Kidney epithelial cell (primary cell): ENCODE data around the gene BHLHE23. TPM values are rescaled to one million over a fixed set of nuclear protein-coding genes. Genes with fewer than 3 reads are reported as not detected.

Experiments used
- DNase-seq: peaks from one replicate; pipeline ENCODE4 v3.0.0-alpha.2; 2010; ENCODE audit warnings: low read depth
- H3K27me3 ChIP-seq: 2 replicates; pipeline ENCODE4 v1.6.0; 2011; ENCODE audit warnings: low read length; ENCODE audit not compliant: control insufficient read depth, insufficient read depth
- H3K36me3 ChIP-seq: 2 replicates; pipeline ENCODE4 v1.5.1; 2011; ENCODE audit warnings: low read length; ENCODE audit not compliant: control insufficient read depth, insufficient read depth
- H3K4me3 ChIP-seq: 2 replicates; pipeline ENCODE4 v1.5.1; 2011; ENCODE audit warnings: low read depth, mild to moderate bottlenecking, control low read depth, low read length
- CTCF ChIP-seq: IDR thresholded peaks from 2 replicates; pipeline ENCODE4 v1.5.1; 2011; ENCODE audit warnings: mild to moderate bottlenecking, moderate library complexity, low read length, control low read depth, inconsistent platforms; ENCODE audit not compliant: insufficient read depth, poor library complexity, severe bottlenecking
- total RNA-seq: library from RNA; depleted of rRNA; stranded (reverse); fragments of >200 nt; gene quantifications from 2 replicates; pipeline ENCODE4 v1.2.3, GENCODE V29; 2015

Gene BHLHE23
- total RNA-seq, 1 donor from 2014 or later: not detected

- DNase-seq: no peak
- Histone ChIP-seq H3K4me3 (no peak overlapping the region), H3K36me3 (no peaks in the 10 kb centered on the region), H3K27me3 (peaks cover 58% of the 10 kb centered on the region)
- no peak for TF ChIP-seq CTCF
Observed at GRCh38 chr20:63033794-63034709, 27.3 kb upstream of the BHLHE23 start.

DNA sequence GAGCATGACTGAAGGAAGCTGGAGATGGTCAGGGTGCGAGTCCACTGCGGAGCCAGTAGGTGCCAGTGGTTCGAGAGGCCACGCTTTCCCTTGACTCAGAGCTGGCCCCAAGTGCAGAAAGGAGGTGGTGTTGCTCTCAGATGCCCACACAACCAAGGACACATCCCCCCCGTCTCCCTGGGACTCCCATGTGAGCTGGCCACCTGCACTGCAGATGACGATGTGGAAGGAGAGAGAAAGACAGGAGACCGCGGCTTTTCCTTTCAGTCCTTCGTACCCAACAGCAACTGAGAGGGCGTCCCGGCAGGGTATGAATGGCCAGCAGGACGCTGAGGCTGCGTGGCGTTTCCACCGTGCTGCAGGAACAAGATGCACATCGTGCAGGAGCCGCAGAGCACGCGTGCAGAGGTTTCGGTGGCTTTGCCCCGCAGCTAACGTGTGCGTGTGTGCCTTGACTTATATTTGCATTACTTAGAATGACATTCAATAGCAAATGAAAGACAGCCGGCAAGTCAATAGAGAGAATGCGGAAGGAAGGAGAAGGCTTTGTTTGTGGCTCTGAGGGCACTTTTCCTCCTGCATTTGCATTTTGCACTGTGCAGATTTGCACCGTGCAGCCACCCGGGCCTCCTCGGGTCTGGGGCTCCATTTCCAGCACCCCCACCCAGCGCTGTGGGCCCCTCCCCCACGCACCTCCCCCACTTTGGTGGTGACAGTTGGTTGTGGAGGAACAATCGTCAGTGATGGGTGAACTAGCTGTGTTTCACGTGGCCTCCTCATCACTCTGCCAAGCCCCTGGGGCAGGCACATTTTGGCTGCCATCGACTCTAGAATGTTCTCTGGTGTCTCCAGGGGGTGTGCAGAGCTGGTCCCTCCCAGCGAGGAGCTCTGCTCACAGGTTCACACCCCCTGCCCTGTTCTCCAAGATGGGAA lies 26.4 kb upstream of the BHLHE23 start:
- no peak for DNase-seq
- TF ChIP-seq CTCF: no peak
- Histone ChIP-seq H3K27me3 (peaks cover 64% of the 10 kb centered on the region), H3K4me3 (no peak overlapping the region), H3K36me3 (no peaks in the 10 kb centered on the region)

GRCh38 chr20:63032026-63032800 lies 25.4 kb upstream of the BHLHE23 start:
- no peak for TF ChIP-seq CTCF
- no peak overlapping the region for H3K4me3 ChIP-seq
- no peak for DNase-seq
- H3K36me3 ChIP-seq: no peaks in the 10 kb centered on the region
- H3K27me3 ChIP-seq: peaks cover 66% of the 10 kb centered on the region

DNA sequence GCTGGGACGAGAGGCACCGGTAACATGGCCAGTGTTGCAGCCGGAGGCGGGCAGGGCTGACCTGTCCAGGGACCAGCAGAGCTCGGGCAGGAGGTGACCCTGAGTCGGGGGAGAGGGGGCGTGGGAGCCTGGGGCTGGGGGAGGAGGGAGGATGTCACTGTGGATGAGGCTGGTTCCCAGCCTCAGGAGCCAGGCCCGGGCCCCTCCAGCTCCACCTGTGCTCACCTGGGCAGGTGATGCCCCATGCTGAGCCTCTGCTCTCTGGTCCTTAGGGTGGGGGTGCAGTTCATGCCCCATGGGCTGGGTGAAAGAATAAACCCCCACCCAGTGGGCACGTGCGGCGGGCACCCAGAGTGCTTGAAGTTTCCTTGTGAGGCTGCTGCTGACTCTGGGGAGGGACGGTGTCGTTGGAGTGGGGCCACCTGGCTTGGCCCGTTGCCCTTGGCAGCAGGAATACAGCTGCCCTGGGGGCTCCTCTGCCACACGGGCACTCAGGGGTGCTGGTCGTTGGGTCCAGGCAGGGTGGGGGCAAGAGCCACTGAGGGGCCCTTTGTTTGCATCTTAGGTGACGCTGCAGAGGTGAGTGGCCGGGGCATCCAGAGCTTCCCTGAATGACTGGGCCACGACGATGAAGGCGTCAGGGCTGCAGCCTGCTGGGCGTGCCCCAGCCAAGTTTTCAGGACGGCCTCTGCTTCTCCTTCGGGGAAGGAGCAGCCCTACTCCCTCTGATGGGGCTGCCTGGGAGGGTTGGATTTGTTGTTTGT lies 24.7 kb upstream of the BHLHE23 start:
- H3K4me3 ChIP-seq: no peak overlapping the region
- TF ChIP-seq CTCF: no peak
- H3K27me3 ChIP-seq: peaks cover 72% of the 10 kb centered on the region
- H3K36me3 ChIP-seq: no peaks in the 10 kb centered on the region
- DNase-seq: no peak
